GM12878 (cell line): ENCODE measurements around the gene MYLIP. TPM values are rescaled to one million over a fixed set of nuclear protein-coding genes. Genes with fewer than 3 reads are reported as not detected.

Experiments
- ATAC-seq: fragments of 200-7000 bp; cut with Tn5 transposase; 3 replicates; pipeline ENCODE4 v1.9.1; 2020; ENCODE audit warnings: mild to moderate bottlenecking, moderate library complexity
- BruUV-seq: library from RNA; stranded (reverse); fragments of 400-500 nt; replicated peaks from 2 replicates; lab custom pipeline; 2021; lab: Mats Ljungman, UMichigan
- CTCF ChIA-PET: fragments of 300-600 bp; sonication (Branson Sonifier 250); formaldehyde crosslinking; extraction: SDS; loops from one replicate; lab custom pipeline; 2021; ENCODE audit warnings: inconsistent platforms; lab: Yijun Ruan, JAX
- POLR2A ChIA-PET: fragments of 350-600 bp; formaldehyde crosslinking; extraction: SDS; loops from one replicate; lab custom pipeline; 2021; ENCODE audit warnings: inconsistent platforms; lab: Charles Lee
- RAD21 ChIA-PET: fragments of 300-600 bp; sonication (Branson Sonifier 250); formaldehyde crosslinking; loops from one replicate; lab custom pipeline; 2023; ENCODE audit warnings: antibody characterized with exemption; ENCODE audit not compliant: unreplicated experiment; lab: Charles Lee
- SMC1A ChIA-PET: fragments of 300-600 bp; sonication (Branson Sonifier 250); formaldehyde crosslinking; loops from one replicate; lab custom pipeline; 2023; ENCODE audit not compliant: unreplicated experiment, uncharacterized antibody; lab: Charles Lee
- DNase-seq: peaks from one replicate; pipeline ENCODE4 v3.0.0-alpha.2; 2011; ENCODE audit warnings: low read depth, low spot score
- FAIRE-seq: peaks from 3 replicates; lab custom pipeline; 2011; peaks lifted over from hg19 to GRCh38; lab: Jason Lieb, UNC
- H2AFZ ChIP-seq: 2 replicates; pipeline ENCODE4 v1.6.0; 2011; ENCODE audit warnings: low read depth, low read length, control low read depth; ENCODE audit not compliant: control insufficient read depth
- H3K27ac ChIP-seq: 2 replicates; pipeline ENCODE4 v1.5.1; 2011; ENCODE audit warnings: control low read depth; ENCODE audit not compliant: control insufficient read depth, insufficient read depth
- H3K27me3 ChIP-seq, 2 experiments: replicated peaks in 1 of 2; 2 replicates each; pipeline versions ENCODE4 v1.6.0 to v1.6.1; 2011; ENCODE audit warnings: low read length in 1 of 2; ENCODE audit not compliant: control insufficient read depth in 2 of 2, insufficient read depth in 2 of 2
- H3K36me3 ChIP-seq, 2 experiments: 2 replicates each; pipeline ENCODE4 v1.5.1; 2011; ENCODE audit warnings: low read length in 1 of 2; ENCODE audit not compliant: control insufficient read depth in 2 of 2, insufficient read depth in 2 of 2
- H3K4me1 ChIP-seq: 2 replicates; pipeline ENCODE4 v1.6.1; 2011; ENCODE audit warnings: mild to moderate bottlenecking, low read length, moderate library complexity, mixed read lengths; ENCODE audit not compliant: control insufficient read depth, insufficient read depth
- H3K4me2 ChIP-seq: 2 replicates; pipeline ENCODE4 v1.6.0; 2011; ENCODE audit warnings: control low read depth; ENCODE audit not compliant: control insufficient read depth, insufficient read depth
- H3K4me3 ChIP-seq: fragments of 200-600 bp; sonication (generic); 2 replicates; pipeline ENCODE4 v1.5.1; 2016
- H3K79me2 ChIP-seq: 2 replicates; pipeline ENCODE4 v1.6.0; 2011; ENCODE audit warnings: low read length; ENCODE audit not compliant: control insufficient read depth, insufficient read depth
- H3K9ac ChIP-seq: 2 replicates; pipeline ENCODE4 v1.8.0; 2011; ENCODE audit warnings: low read length, control low read depth, mixed read lengths; ENCODE audit not compliant: control insufficient read depth, insufficient read depth
- H3K9me3 ChIP-seq: replicated peaks from 3 replicates; pipeline ENCODE4 v1.5.1; 2011; ENCODE audit warnings: mild to moderate bottlenecking, low read length; ENCODE audit not compliant: control insufficient read depth, insufficient read depth
- H4K20me1 ChIP-seq: 2 replicates; pipeline ENCODE4 v1.6.0; 2011; ENCODE audit not compliant: control insufficient read depth, insufficient read depth
- KLF5 ChIP-seq: fragments of 450-650 bp; IDR thresholded peaks from 2 replicates; pipeline ENCODE4 v1.6.1; 2014; ENCODE audit warnings: mild to moderate bottlenecking; ENCODE audit not compliant: partially characterized antibody
- MYB ChIP-seq: fragments of 150-350 bp; IDR thresholded peaks from 2 replicates; pipeline ENCODE4 v1.6.1; 2014; ENCODE audit warnings: mild to moderate bottlenecking, low read depth, low read length, borderline replicate concordance
- PBX3 ChIP-seq: IDR thresholded peaks from 2 replicates; pipeline ENCODE4 v1.6.1; 2011; ENCODE audit warnings: mild to moderate bottlenecking, low read depth, low read length, moderate library complexity; ENCODE audit not compliant: insufficient replicate concordance
- RBBP5 ChIP-seq: fragments of 200-600 bp; sonication (generic); conservative IDR thresholded peaks from 2 replicates; pipeline ENCODE4 v1.6.1; 2016
- RCOR1 ChIP-seq: conservative IDR thresholded peaks from 2 replicates; pipeline ENCODE4 v1.6.1; 2012; ENCODE audit warnings: low read depth, low read length, improper control_type of control experiment
- RELA ChIP-seq: fragments of 450-650 bp; IDR thresholded peaks from 2 replicates; pipeline ENCODE4 v1.8.0; 2014; ENCODE audit warnings: borderline replicate concordance; ENCODE audit not compliant: partially characterized antibody
- STAT1 ChIP-seq: fragments of 450-650 bp; conservative IDR thresholded peaks from 2 replicates; pipeline ENCODE4 v1.6.1; 2014; ENCODE audit warnings: antibody characterized with exemption, mild to moderate bottlenecking
- STAT3 ChIP-seq: IDR thresholded peaks from 2 replicates; pipeline ENCODE4 v1.6.1; 2011; ENCODE audit warnings: low read depth, low read length, improper control_type of control experiment
- ZZZ3 ChIP-seq: IDR thresholded peaks from 2 replicates; pipeline ENCODE4 v1.6.1; 2011; ENCODE audit warnings: low read depth; ENCODE audit not compliant: control insufficient read depth, insufficient read length
- WGBS: methylation state at CpG from one replicate; pipeline ENCODE4 v1.1.6; 2016; ENCODE audit warnings: low lambda C conversion rate; ENCODE audit not compliant: insufficient replicate concordance, insufficient coverage; ENCODE audit errors: missing lambda C conversion rate; 5-methylcytosine and 5-hydroxymethylcytosine counted together
- in situ Hi-C: fragments of 300-500 bp; cut with MboI; formaldehyde crosslinking; loops from 9 replicates; pipeline ENCODE4 v1.14.3; 2018; ENCODE audit warnings: mixed read lengths
- intact Hi-C: fragments of 100-400 bp; cut with micrococcal nuclease; formaldehyde crosslinking; loops from one replicate; pipeline ENCODE4 v1.14.2; 2022; ENCODE audit not compliant: unreplicated experiment
- polyA plus RNA-seq, 11 experiments: library from polyadenylated mRNA; depleted of rRNA in 4 of 11; unstranded in 6 of 11; stranded (reverse) in 5 of 11; fragments of >200 nt; fragmentation: Nextera tagmentation in 4 of 11; fragmentation: Illumina TruSeq in 1 of 11; extraction: Ambion mirVana in 4 of 11; extraction: Trizol in 1 of 11; gene quantifications; 1 replicate in 1 of 11; 2 replicates in 10 of 11; pipeline versions ENCODE4 v1.2.1 to v1.2.3, GENCODE V29; 2011 to 2016; ENCODE audit warnings: inconsistent platforms in 2 of 11, missing spikeins in 2 of 11, low read depth in 1 of 11
- total RNA-seq, 4 experiments: library from RNA; depleted of rRNA in 3 of 4; stranded (reverse); fragments of >200 nt in 3 of 4; fragmentation: Illumina TruSeq in 1 of 4; extraction: Trizol in 1 of 4; gene quantifications; 2 replicates each; pipeline versions ENCODE4 v1.2.1 to v1.2.3, GENCODE V29; 2013 to 2021
- TF ChIP-seq, protein P1 (sequence below): fragments of 150-350 bp; IDR thresholded peaks from 2 replicates; pipeline ENCODE4 v1.6.1; 2014; ENCODE audit warnings: mild to moderate bottlenecking, low read depth, low read length

Gene MYLIP
- total and polyA plus RNA-seq, 10 of the 15 experiments (the other 5 are each of a cell fraction or from before 2014, with no cell fraction given), result 5.3 to 123 (median 12.5) TPM

DNA sequence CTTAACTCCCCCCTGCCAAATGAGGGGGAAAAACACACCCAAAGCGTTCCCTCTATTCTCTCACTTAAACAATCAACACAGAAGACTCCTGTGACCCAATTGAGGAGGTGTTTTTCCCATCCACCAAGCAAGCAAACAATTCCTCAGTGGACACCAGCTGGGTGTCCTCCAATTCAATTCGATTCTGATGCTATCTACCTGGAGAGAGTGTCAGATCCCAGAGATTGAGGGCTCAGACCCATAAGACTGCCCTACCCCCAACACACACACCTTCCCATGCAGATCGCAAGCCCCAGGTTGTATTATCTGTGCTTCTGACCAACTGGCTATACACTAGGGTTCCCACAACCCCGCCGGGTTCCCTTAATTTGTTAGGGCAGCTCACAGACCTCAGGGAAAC is 36.8 kb downstream of the MYLIP start:
- ATAC-seq (no peak), DNase-seq (no peak), FAIRE-seq (no peak)
- H2AFZ ChIP-seq, result no peak overlapping the region
- WGBS, result 85% methylated on average over 5 of the region's 5 CpGs
- no peaks in the 10 kb centered on the region for H4K20me1 ChIP-seq
- POLR2A ChIA-PET, result interaction anchor here (0.6 kb wide), 1 partner anchor 486 kb away, joined by 5 read pairs; no protein-coding TSS in a partner anchor
- TF ChIP-seq STAT1 (no peak), MYB (no peak), RCOR1 (no peak), RELA (no peak), STAT3 (no peak), ZZZ3 (no peak), RBBP5 (no peak), PBX3 (no peak), KLF5 (no peak)
- TF ChIP-seq, protein P1, sequence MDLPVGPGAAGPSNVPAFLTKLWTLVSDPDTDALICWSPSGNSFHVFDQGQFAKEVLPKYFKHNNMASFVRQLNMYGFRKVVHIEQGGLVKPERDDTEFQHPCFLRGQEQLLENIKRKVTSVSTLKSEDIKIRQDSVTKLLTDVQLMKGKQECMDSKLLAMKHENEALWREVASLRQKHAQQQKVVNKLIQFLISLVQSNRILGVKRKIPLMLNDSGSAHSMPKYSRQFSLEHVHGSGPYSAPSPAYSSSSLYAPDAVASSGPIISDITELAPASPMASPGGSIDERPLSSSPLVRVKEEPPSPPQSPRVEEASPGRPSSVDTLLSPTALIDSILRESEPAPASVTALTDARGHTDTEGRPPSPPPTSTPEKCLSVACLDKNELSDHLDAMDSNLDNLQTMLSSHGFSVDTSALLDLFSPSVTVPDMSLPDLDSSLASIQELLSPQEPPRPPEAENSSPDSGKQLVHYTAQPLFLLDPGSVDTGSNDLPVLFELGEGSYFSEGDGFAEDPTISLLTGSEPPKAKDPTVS, result no peak
- CTCF ChIA-PET, result interaction anchor here (0.8 to 2.4 kb wide), 6 partner anchors 17 to 483 kb away, joined by 3 to 19 read pairs (median 13); partner anchors contain the start of gene MYLIP
- H3K27ac ChIP-seq, result no peak overlapping the region
- no peaks in the 10 kb centered on the region for H3K27me3 ChIP-seq
- intact Hi-C loops, result loop anchor here (5.0 kb wide), 1 partner anchor 33 kb away; no protein-coding TSS in a partner anchor
- SMC1A ChIA-PET, result interaction anchor here (0.9 to 2.6 kb wide), 8 partner anchors 13 to 473 kb away, joined by 3 to 42 read pairs (median 9); no protein-coding TSS in a partner anchor
- no peak overlapping the region for H3K9ac ChIP-seq
- RAD21 ChIA-PET, result interaction anchor here (0.8 to 2.9 kb wide), 11 partner anchors 17 to 473 kb away, joined by 3 to 28 read pairs (median 6); partner anchors contain the start of gene MYLIP
- H3K36me3 ChIP-seq, result no peaks in the 10 kb centered on the region
- in situ Hi-C loops, result no loop called here
- H3K4me2 ChIP-seq, result no peak overlapping the region
- H3K4me1 ChIP-seq, result peaks cover 24% of the 10 kb centered on the region
- no peaks in the 10 kb centered on the region for H3K79me2 ChIP-seq
- no peaks in the 10 kb centered on the region for H3K9me3 ChIP-seq
- BruUV-seq, result no TSS peak
- no peak overlapping the region for H3K4me3 ChIP-seq
